ENCODE measurements around the gene SRD5A3. TPM values are rescaled to one million over a fixed set of nuclear protein-coding genes. Genes with fewer than 3 reads are reported as not detected.

The SRD5A3 gene
- 10.6 and 13.0 TPM in 2 replicates for total RNA-seq

DNA sequence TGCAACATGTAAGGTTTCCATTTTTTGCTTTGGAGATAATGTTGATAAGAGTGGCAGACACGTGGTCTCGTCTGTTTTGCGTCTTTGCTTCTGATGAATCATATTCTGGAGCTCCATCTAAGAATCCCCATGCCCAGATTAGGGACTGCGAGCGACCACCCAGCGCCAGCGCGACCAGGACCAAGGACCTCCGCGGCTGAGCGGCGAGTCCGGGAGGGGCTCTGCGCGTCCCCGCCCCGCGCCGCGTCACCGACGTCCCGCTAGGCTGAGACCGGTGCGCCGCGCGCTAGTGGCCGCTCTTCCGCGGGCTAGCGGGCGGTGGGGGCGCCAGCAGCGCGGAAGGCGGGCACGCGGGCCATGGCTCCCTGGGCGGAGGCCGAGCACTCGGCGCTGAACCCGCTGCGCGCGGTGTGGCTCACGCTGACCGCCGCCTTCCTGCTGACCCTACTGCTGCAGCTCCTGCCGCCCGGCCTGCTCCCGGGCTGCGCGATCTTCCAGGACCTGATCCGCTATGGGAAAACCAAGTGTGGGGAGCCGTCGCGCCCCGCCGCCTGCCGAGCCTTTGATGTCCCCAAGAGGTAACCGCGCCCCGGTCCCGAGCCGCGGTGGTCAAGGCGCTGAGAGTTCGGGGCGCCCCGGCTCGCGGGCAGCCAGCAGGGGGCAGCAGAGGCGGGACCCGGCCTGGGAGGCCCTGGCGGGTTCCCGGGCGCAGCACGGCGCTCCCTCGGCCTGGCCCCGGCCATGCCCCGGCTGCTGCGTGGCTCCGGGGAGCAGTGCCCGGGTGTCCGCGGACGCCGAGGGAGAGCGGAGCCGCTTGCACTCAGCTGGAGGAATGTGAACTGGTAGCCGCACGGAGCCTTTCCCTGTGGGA is at the start of gene SRD5A3:
Gene SRD5A3 (plus strand): TSS at position 263 of the 871 bp plus-strand sequence. CDS start 95 bp downstream, at position 358.
- H3K79me2 ChIP-seq (ENCODE audit: insufficient read depth, low read length) = peaks cover 4% of the 10 kb centered on the region
- H3K4me3 ChIP-seq (ENCODE audit: insufficient read depth, low read length) = peak within 1 kb of the TSS; percentile 89
- H3K36me3 ChIP-seq (ENCODE audit: insufficient read depth, low read length) = no peaks in the 10 kb centered on the region
- H3K27ac ChIP-seq (ENCODE audit: low read depth, low read length) = peak within 1 kb of the TSS; percentile 75
- H3K27me3 ChIP-seq (ENCODE audit: insufficient read depth, low read length) = peaks cover 2% of the 10 kb centered on the region
- H3K9me3 ChIP-seq (ENCODE audit: low read depth, low read length) = no peaks in the 10 kb centered on the region
- peak; percentile 67 for TF ChIP-seq CTCF (IDR thresholded peaks at IDR 0.05; ENCODE audit: extremely low read depth, low read depth, low read length)
- peaks cover 23% of the 10 kb centered on the region for H3K4me1 ChIP-seq (ENCODE audit: insufficient read depth, low read length)
- DNase-seq (ENCODE audit: insufficient read length, low spot score, missing footprints) = peak; percentile 98
- no peaks in the 10 kb centered on the region for H4K20me1 ChIP-seq (ENCODE audit: insufficient read depth, low read length)
- peak within 1 kb of the TSS; percentile 98 for H3K4me2 ChIP-seq (ENCODE audit: insufficient read depth, low read length)
- H2AFZ ChIP-seq (ENCODE audit: low read length) = peak within 1 kb of the TSS; percentile 99

DNA sequence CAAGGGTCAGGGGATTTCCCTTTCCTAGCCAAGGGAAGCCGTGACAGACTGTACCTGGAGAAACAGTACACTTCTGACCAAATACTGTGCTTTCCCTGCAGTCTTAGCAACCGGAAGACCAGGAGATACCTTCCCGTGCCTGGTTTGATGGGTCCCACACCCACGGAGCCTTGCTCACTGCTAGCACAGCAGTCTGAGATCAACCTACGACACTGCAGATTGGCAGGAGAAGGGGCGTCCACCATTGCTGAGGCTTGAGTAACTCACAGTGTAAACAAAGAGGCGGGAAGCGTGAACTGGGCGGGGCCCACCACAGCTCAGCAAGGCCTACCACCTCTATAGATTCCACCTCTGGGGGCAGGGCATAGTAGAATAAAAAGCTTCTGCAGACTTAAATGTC is 48.7 kb upstream of the SRD5A3 start:
- H3K4me3 ChIP-seq (ENCODE audit: insufficient read depth, low read length) = no peak overlapping the region
- no peaks in the 10 kb centered on the region for H4K20me1 ChIP-seq (ENCODE audit: insufficient read depth, low read length)
- no peak overlapping the region for H3K4me2 ChIP-seq (ENCODE audit: insufficient read depth, low read length)
- no peaks in the 10 kb centered on the region for H3K4me1 ChIP-seq (ENCODE audit: insufficient read depth, low read length)
- no peak overlapping the region for H2AFZ ChIP-seq (ENCODE audit: low read length)
- H3K79me2 ChIP-seq (ENCODE audit: insufficient read depth, low read length) = no peaks in the 10 kb centered on the region
- no peak for DNase-seq (ENCODE audit: insufficient read length, low spot score, missing footprints)
- no peaks in the 10 kb centered on the region for H3K27me3 ChIP-seq (ENCODE audit: insufficient read depth, low read length)
- TF ChIP-seq CTCF (IDR thresholded peaks at IDR 0.05; ENCODE audit: extremely low read depth, low read depth, low read length) = no peak
- no peak overlapping the region for H3K27ac ChIP-seq (ENCODE audit: low read depth, low read length)
- no peaks in the 10 kb centered on the region for H3K9me3 ChIP-seq (ENCODE audit: low read depth, low read length)
- H3K36me3 ChIP-seq (ENCODE audit: insufficient read depth, low read length) = no peaks in the 10 kb centered on the region

- Histone ChIP-seq H3K27ac (ENCODE audit: low read depth, low read length) (no peak overlapping the region), H3K36me3 (ENCODE audit: insufficient read depth, low read length) (no peaks in the 10 kb centered on the region), H3K4me2 (ENCODE audit: insufficient read depth, low read length) (peak overlapping the region; percentile 37), H3K4me3 (ENCODE audit: insufficient read depth, low read length) (no peak overlapping the region), H3K4me1 (ENCODE audit: insufficient read depth, low read length) (peaks cover 6% of the 10 kb centered on the region), H3K9me3 (ENCODE audit: low read depth, low read length) (no peaks in the 10 kb centered on the region), H2AFZ (ENCODE audit: low read length) (no peak overlapping the region), H4K20me1 (ENCODE audit: insufficient read depth, low read length) (no peaks in the 10 kb centered on the region), H3K79me2 (ENCODE audit: insufficient read depth, low read length) (no peaks in the 10 kb centered on the region), H3K27me3 (ENCODE audit: insufficient read depth, low read length) (no peaks in the 10 kb centered on the region)
- no peak for DNase-seq (ENCODE audit: insufficient read length, low spot score, missing footprints)
- no peak for TF ChIP-seq CTCF (IDR thresholded peaks at IDR 0.05; ENCODE audit: extremely low read depth, low read depth, low read length)
These were observed 42.3 kb upstream of the SRD5A3 start for GRCh38 chr4:55303760-55304165.

GRCh38 chr4:55304303-55304702 is 41.7 kb upstream of the SRD5A3 start:
- H3K27ac ChIP-seq (ENCODE audit: low read depth, low read length) = no peak overlapping the region
- TF ChIP-seq CTCF (IDR thresholded peaks at IDR 0.05; ENCODE audit: extremely low read depth, low read depth, low read length) = no peak
- H3K36me3 ChIP-seq (ENCODE audit: insufficient read depth, low read length) = no peaks in the 10 kb centered on the region
- no peaks in the 10 kb centered on the region for H3K27me3 ChIP-seq (ENCODE audit: insufficient read depth, low read length)
- peaks cover 6% of the 10 kb centered on the region for H3K4me1 ChIP-seq (ENCODE audit: insufficient read depth, low read length)
- H4K20me1 ChIP-seq (ENCODE audit: insufficient read depth, low read length) = no peaks in the 10 kb centered on the region
- DNase-seq (ENCODE audit: insufficient read length, low spot score, missing footprints) = no peak
- no peak overlapping the region for H3K4me3 ChIP-seq (ENCODE audit: insufficient read depth, low read length)
- H3K79me2 ChIP-seq (ENCODE audit: insufficient read depth, low read length) = no peaks in the 10 kb centered on the region
- peak overlapping the region; percentile 37 for H3K4me2 ChIP-seq (ENCODE audit: insufficient read depth, low read length)
- H3K9me3 ChIP-seq (ENCODE audit: low read depth, low read length) = no peaks in the 10 kb centered on the region
- no peak overlapping the region for H2AFZ ChIP-seq (ENCODE audit: low read length)

Measured in osteoblast (primary cell).